Activated B cell treated with CpG ODN at 0.5 μM for 24 hours (primary cell): ENCODE data around the gene VKORC1. TPM values are rescaled to one million over a fixed set of nuclear protein-coding genes. Genes with fewer than 3 reads are reported as not detected.
A peak's percentile ranks its signal among the peaks of the same experiment; 100 is the strongest.

Experiments
- ATAC-seq: fragments of 200-7000 bp; cut with Tn5 transposase; one replicate; pipeline ENCODE4 v1.10.0; 2021; ENCODE audit warnings: low read depth, mild to moderate bottlenecking, moderate library complexity
- CTCF ChIA-PET: fragments of 350-600 bp; sonication (Branson Sonifier 250); formaldehyde crosslinking; loops from one replicate; lab custom pipeline; 2021; ENCODE audit warnings: antibody characterized with exemption; lab: Charles Lee
- POLR2A ChIA-PET: fragments of 350-600 bp; sonication (Branson Sonifier 250); formaldehyde crosslinking; loops from one replicate; lab custom pipeline; 2021; ENCODE audit warnings: antibody characterized with exemption; lab: Charles Lee
- DNase-seq: peaks from one replicate; pipeline ENCODE4 v3.0.0; 2022
- H3K27ac Mint-ChIP-seq: one replicate; pipeline ENCODE4 v1.8.0; 2020; ENCODE audit warnings: mixed read lengths
- H3K27me3 Mint-ChIP-seq: one replicate; pipeline ENCODE4 v1.8.0; 2021; ENCODE audit warnings: mixed read lengths
- H3K36me3 Mint-ChIP-seq: one replicate; pipeline ENCODE4 v1.8.0; 2021; ENCODE audit warnings: low read depth, mixed read lengths
- H3K4me1 Mint-ChIP-seq: one replicate; pipeline ENCODE4 v1.8.0; 2021; ENCODE audit warnings: mixed read lengths
- H3K4me3 Mint-ChIP-seq: one replicate; pipeline ENCODE4 v1.8.0; 2020; ENCODE audit warnings: mild to moderate bottlenecking, mixed read lengths
- H3K9me3 Mint-ChIP-seq: one replicate; pipeline ENCODE4 v1.8.0; 2020; ENCODE audit warnings: mixed read lengths
- CTCF ChIP-seq: fragments of 200-600 bp; IDR thresholded peaks from one replicate; pipeline ENCODE4 v1.8.0; 2022; ENCODE audit warnings: antibody characterized with exemption, mild to moderate bottlenecking
- intact Hi-C: fragments of 100-400 bp; cut with micrococcal nuclease; formaldehyde crosslinking; loops from one replicate; pipeline ENCODE4 v1.15.1; 2024
- total RNA-seq: library from RNA; stranded (reverse); gene quantifications from 2 replicates; pipeline ENCODE4 v1.2.3, GENCODE V29; 2022

Gene VKORC1
- total RNA-seq, 1 donor from 2014 or later = 41.9 TPM

GRCh38 chr16:31073142-31073969 is 21.2 kb downstream of the VKORC1 start:
- ATAC-seq = peak; percentile 56
- intact Hi-C loops = loop anchor here (1.0 to 5.0 kb wide), 2 partner anchors 44 to 369 kb away; partner anchors contain the start of genes KAT8 and ZNF843
- peaks cover 37% of the 10 kb centered on the region for H3K4me1 Mint-ChIP-seq
- ChIA-PET POLR2A (interaction anchor here (0.6 to 2.9 kb wide), 34 partner anchors 9 to 1147 kb away, joined by 3 to 59 read pairs (median 5); partner anchors contain the start of genes ARMC5, FBRS, FUS and KAT8), CTCF (interaction anchor here (1.0 to 1.9 kb wide), 5 partner anchors 69 to 388 kb away, joined by 3 to 8 read pairs (median 3); partner anchors contain the start of genes HSD3B7 and ZNF843)
- H3K4me3 Mint-ChIP-seq = peak overlapping the region; percentile 96
- no peak for TF ChIP-seq CTCF
- H3K27ac Mint-ChIP-seq = peak overlapping the region; percentile 91
- peaks cover 46% of the 10 kb centered on the region for H3K36me3 Mint-ChIP-seq
- H3K9me3 Mint-ChIP-seq = no peaks in the 10 kb centered on the region
- DNase-seq = peak; percentile 85
- H3K27me3 Mint-ChIP-seq = no peaks in the 10 kb centered on the region

- Mint-ChIP-seq H3K4me1 (peaks cover 37% of the 10 kb centered on the region), H3K27me3 (no peaks in the 10 kb centered on the region), H3K4me3 (peak overlapping the region; percentile 96), H3K36me3 (peaks cover 39% of the 10 kb centered on the region), H3K9me3 (no peaks in the 10 kb centered on the region), H3K27ac (peak overlapping the region; percentile 81)
- ChIA-PET CTCF (interaction anchor here (1.9 kb wide), 1 partner anchor 88 kb away, joined by 6 read pairs; the partner anchor contains the start of gene HSD3B7), POLR2A (interaction anchor here (1.8 to 2.9 kb wide), 8 partner anchors 9 to 107 kb away, joined by 6 to 59 read pairs (median 36); partner anchors contain the start of genes FUS, KAT8, STX4 and VKORC1)
- TF ChIP-seq CTCF = no peak
- intact Hi-C loops = loop anchor here (1.0 to 5.0 kb wide), 2 partner anchors 45 to 370 kb away; partner anchors contain the start of genes KAT8 and ZNF843
- DNase-seq (no peak), ATAC-seq (no peak)
Measured at GRCh38 chr16:31072540-31073141, 22.0 kb downstream of the VKORC1 start.

GRCh38 chr16:31071861-31072260 is 22.7 kb downstream of the VKORC1 start:
- H3K9me3 Mint-ChIP-seq = no peaks in the 10 kb centered on the region
- H3K4me1 Mint-ChIP-seq = peaks cover 37% of the 10 kb centered on the region
- no peaks in the 10 kb centered on the region for H3K27me3 Mint-ChIP-seq
- H3K36me3 Mint-ChIP-seq = peaks cover 32% of the 10 kb centered on the region
- DNase-seq (no peak), ATAC-seq (no peak)
- H3K4me3 Mint-ChIP-seq = peak overlapping the region; percentile 96
- intact Hi-C loops = loop anchor here (5.0 kb wide), 1 partner anchor 370 kb away; the partner anchor contains the start of gene ZNF843
- ChIA-PET CTCF (interaction anchor here (1.0 kb wide), 1 partner anchor 70 kb away, joined by 3 read pairs; no protein-coding TSS in a partner anchor), POLR2A (no interaction called here)
- peak overlapping the region; percentile 81 for H3K27ac Mint-ChIP-seq
- no peak for TF ChIP-seq CTCF

- Mint-ChIP-seq H3K4me3 (no peak overlapping the region), H3K9me3 (no peaks in the 10 kb centered on the region), H3K27ac (no peak overlapping the region), H3K4me1 (peaks cover 15% of the 10 kb centered on the region), H3K27me3 (no peaks in the 10 kb centered on the region), H3K36me3 (peaks cover 11% of the 10 kb centered on the region)
- ATAC-seq (no peak), DNase-seq (no peak)
- POLR2A ChIA-PET = interaction anchor here (0.6 to 1.0 kb wide), 3 partner anchors 25 to 183 kb away, joined by 3 to 8 read pairs (median 4); partner anchors contain the start of gene SETD1A
- no peak for TF ChIP-seq CTCF
- intact Hi-C loops = no loop called here
- CTCF ChIA-PET = no interaction called here
Measured at GRCh38 chr16:31067342-31067741, 27.3 kb downstream of the VKORC1 start.
